SK-N-MC (cell line): Measurements from ENCODE around the gene MACROD2.

Source experiments
- DNase-seq: peaks from one replicate; pipeline ENCODE4 v3.0.0-alpha.2; 2011; ENCODE audit warnings: low read depth, low spot score
- H3K27ac ChIP-seq: fragments of 200-600 bp; sonication (generic); 2 replicates; pipeline ENCODE4 v1.5.1; 2016; ENCODE audit warnings: mixed run types
- H3K36me3 ChIP-seq: fragments of 200-600 bp; sonication (generic); 2 replicates; pipeline ENCODE4 v1.6.1; 2017; ENCODE audit warnings: antibody characterized with exemption, low read length, mixed read lengths; ENCODE audit not compliant: insufficient read depth
- H3K4me3 ChIP-seq: fragments of 200-600 bp; sonication (generic); 2 replicates; pipeline ENCODE4 v1.5.1; 2016
- H3K9ac ChIP-seq: fragments of 200-600 bp; sonication (generic); 2 replicates; pipeline ENCODE4 v1.8.0; 2017; ENCODE audit warnings: mixed run types, mixed read lengths; ENCODE audit not compliant: insufficient read length
- H3K9me3 ChIP-seq: fragments of 200-600 bp; sonication (generic); 2 replicates; pipeline ENCODE4 v1.6.1; 2017; ENCODE audit warnings: low read depth, mild to moderate bottlenecking, antibody characterized with exemption, low read length, moderate library complexity, mixed read lengths
- EZH2 ChIP-seq: fragments of 200-600 bp; sonication (generic); IDR thresholded peaks from one replicate; pipeline ENCODE4 v1.6.1; 2017; ENCODE audit warnings: antibody characterized with exemption
- FOXP2 ChIP-seq: optimal IDR thresholded peaks from 2 replicates; pipeline ENCODE3; 2011; ENCODE audit warnings: mild to moderate bottlenecking, moderate library complexity; ENCODE audit not compliant: insufficient read depth; ENCODE audit errors: extremely low read length, control extremely low read depth
- POLR2AphosphoS5 ChIP-seq: IDR thresholded peaks from 2 replicates; pipeline ENCODE4 v1.6.1; 2012; ENCODE audit warnings: mild to moderate bottlenecking, low read depth, low read length, borderline replicate concordance

The MACROD2 gene

GRCh38 chr20:14493408-14493807 lies 498.1 kb downstream of the MACROD2 start:
- Histone ChIP-seq H3K9me3 (no peaks in the 10 kb centered on the region), H3K36me3 (no peaks in the 10 kb centered on the region), H3K27ac (no peak overlapping the region)

GRCh38 chr20:14494355-14494754 lies 499.0 kb downstream of the MACROD2 start:
- no peak overlapping the region for H3K9ac ChIP-seq
- H3K4me3 ChIP-seq, result no peak overlapping the region
- no peak for DNase-seq
- H3K36me3 ChIP-seq, result no peaks in the 10 kb centered on the region
- H3K27ac ChIP-seq, result no peak overlapping the region
- no peaks in the 10 kb centered on the region for H3K9me3 ChIP-seq
- TF ChIP-seq EZH2 (no peak), FOXP2 (no peak), POLR2AphosphoS5 (no peak)

More at GRCh38 chr20:14493408-14493807, 498.1 kb downstream of the MACROD2 start:
- no peak overlapping the region for H3K4me3 ChIP-seq
- no peak for DNase-seq
- no peak overlapping the region for H3K9ac ChIP-seq
- TF ChIP-seq FOXP2 (no peak), EZH2 (no peak), POLR2AphosphoS5 (no peak)

DNA sequence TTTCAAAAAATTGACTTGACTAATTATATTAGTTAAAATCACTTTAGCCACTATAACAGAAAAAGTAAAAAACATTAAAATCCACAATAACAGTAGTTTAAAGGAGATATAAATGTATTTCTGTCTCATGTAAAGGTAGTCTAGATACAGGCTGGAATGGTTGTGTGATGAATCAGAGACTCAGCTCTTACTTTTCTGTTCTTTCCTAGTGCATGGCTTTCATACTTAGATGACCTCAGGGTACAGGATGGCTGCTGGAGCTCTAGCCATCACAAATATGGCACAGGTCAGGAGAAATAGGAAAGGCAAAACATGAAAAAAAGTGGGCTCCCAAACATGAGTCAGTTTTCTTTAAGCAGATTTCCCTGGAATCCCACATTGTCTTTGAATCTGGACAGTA lies 499.8 kb downstream of the MACROD2 start:
- Histone ChIP-seq H3K9me3 (no peaks in the 10 kb centered on the region), H3K9ac (no peak overlapping the region), H3K4me3 (no peak overlapping the region), H3K27ac (no peak overlapping the region), H3K36me3 (no peaks in the 10 kb centered on the region)
- TF ChIP-seq FOXP2 (no peak), POLR2AphosphoS5 (no peak), EZH2 (no peak)
- DNase-seq, result no peak

DNA sequence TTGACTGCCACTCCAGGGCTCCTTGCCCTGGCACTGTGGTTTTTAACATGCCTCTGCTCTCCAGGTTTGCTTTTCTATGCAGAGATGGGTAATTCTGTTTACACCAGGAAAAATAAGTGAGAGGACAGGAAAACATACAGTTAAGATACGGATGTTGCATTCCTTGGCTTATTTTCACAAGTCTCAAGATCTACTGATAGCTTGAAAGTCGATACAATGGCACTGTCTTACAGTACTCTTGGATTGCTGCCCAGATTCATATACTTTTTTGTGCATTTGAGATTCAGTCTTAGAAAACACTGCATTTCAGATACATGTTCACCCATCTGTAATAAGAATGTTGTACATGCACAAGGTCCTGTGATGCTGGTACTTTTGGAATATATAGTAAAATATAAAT lies 501.7 kb downstream of the MACROD2 start:
- DNase-seq, result no peak
- Histone ChIP-seq H3K9ac (no peak overlapping the region), H3K27ac (no peak overlapping the region), H3K4me3 (no peak overlapping the region), H3K36me3 (no peaks in the 10 kb centered on the region), H3K9me3 (no peaks in the 10 kb centered on the region)
- no peak for TF ChIP-seq EZH2
- no peak for TF ChIP-seq FOXP2
- no peak for TF ChIP-seq POLR2AphosphoS5

- no peak overlapping the region for H3K27ac ChIP-seq
- no peak for DNase-seq
- no peaks in the 10 kb centered on the region for H3K36me3 ChIP-seq
- H3K9me3 ChIP-seq, result no peaks in the 10 kb centered on the region
- H3K4me3 ChIP-seq, result no peak overlapping the region
- TF ChIP-seq FOXP2 (no peak), POLR2AphosphoS5 (no peak), EZH2 (no peak)
- no peak overlapping the region for H3K9ac ChIP-seq
Measured at GRCh38 chr20:14498772-14499171, 503.5 kb downstream of the MACROD2 start.

- no peak for DNase-seq
- TF ChIP-seq POLR2AphosphoS5 (no peak), FOXP2 (no peak), EZH2 (no peak)
- Histone ChIP-seq H3K4me3 (no peak overlapping the region), H3K9ac (no peak overlapping the region), H3K36me3 (no peaks in the 10 kb centered on the region), H3K27ac (no peak overlapping the region), H3K9me3 (no peaks in the 10 kb centered on the region)
Measured at GRCh38 chr20:14505476-14505875, 510.2 kb downstream of the MACROD2 start.

DNA sequence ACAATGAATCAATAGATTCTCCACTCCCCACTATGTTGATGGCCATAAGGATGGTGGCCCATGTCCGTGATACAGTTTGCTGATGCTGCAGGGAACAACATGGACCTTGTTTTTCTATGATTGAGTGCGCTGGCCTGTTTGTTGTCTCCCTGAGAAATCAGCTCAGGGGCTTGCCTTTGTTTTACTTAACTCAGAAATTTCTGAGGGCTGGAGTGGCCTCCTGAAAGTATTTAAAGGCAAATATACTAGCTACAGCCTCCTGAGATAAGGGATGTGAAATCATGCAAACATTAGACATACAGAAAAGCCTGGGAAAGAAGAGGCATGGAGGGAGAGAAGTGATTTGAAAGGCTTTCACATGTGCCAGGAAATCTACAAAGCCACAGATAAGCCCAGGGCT lies 512.4 kb downstream of the MACROD2 start:
- no peak overlapping the region for H3K4me3 ChIP-seq
- TF ChIP-seq FOXP2 (no peak), EZH2 (no peak), POLR2AphosphoS5 (no peak)
- no peak for DNase-seq
- H3K36me3 ChIP-seq, result no peaks in the 10 kb centered on the region
- H3K9me3 ChIP-seq, result no peaks in the 10 kb centered on the region
- H3K27ac ChIP-seq, result no peak overlapping the region
- H3K9ac ChIP-seq, result no peak overlapping the region

- Histone ChIP-seq H3K4me3 (no peak overlapping the region), H3K9ac (no peak overlapping the region), H3K36me3 (no peaks in the 10 kb centered on the region), H3K27ac (no peak overlapping the region), H3K9me3 (no peaks in the 10 kb centered on the region)
- no peak for TF ChIP-seq EZH2
- no peak for TF ChIP-seq POLR2AphosphoS5
- TF ChIP-seq FOXP2, result no peak
- DNase-seq, result no peak
Measured at GRCh38 chr20:14510341-14510740, 515.0 kb downstream of the MACROD2 start.

- no peak overlapping the region for H3K27ac ChIP-seq
- H3K9me3 ChIP-seq, result no peaks in the 10 kb centered on the region
- TF ChIP-seq POLR2AphosphoS5, result no peak
- TF ChIP-seq FOXP2, result no peak
- TF ChIP-seq EZH2, result no peak
- DNase-seq, result no peak
- H3K4me3 ChIP-seq, result no peak overlapping the region
- H3K36me3 ChIP-seq, result no peaks in the 10 kb centered on the region
- H3K9ac ChIP-seq, result no peak overlapping the region
Measured at GRCh38 chr20:14512839-14513238, 517.5 kb downstream of the MACROD2 start.
